GM18519 (cell line): ENCODE data around the gene SMIM36.
"Not testable (repeated sequence)": the region's sequence is repeated elsewhere in the genome, so short reads cannot be mapped to it uniquely, and the experiment has no call there.

Experiments used
- ATAC-seq: cut with Tn5 transposase; IDR thresholded peaks from one replicate; pipeline ENCODE4 v1.9.1; 2021; ENCODE audit warnings: mild to moderate bottlenecking, moderate library complexity; ENCODE audit not compliant: unreplicated experiment, low FRiP score

SMIM36 gene

GRCh38 chr17:55513885-55514590 is 2.8 kb upstream of the SMIM36 start:
- peak; percentile 49 for ATAC-seq

- ATAC-seq, result not testable (repeated sequence)
Observed at GRCh38 chr17:55507669-55508068, 3.6 kb downstream of the SMIM36 start.

- ATAC-seq, result not testable (repeated sequence)
Observed at GRCh38 chr17:55501626-55502025, 9.6 kb downstream of the SMIM36 start.

- ATAC-seq, result no peak
Observed at GRCh38 chr17:55500103-55500502, 11.1 kb downstream of the SMIM36 start.

GRCh38 chr17:55496094-55496881 is 15.0 kb downstream of the SMIM36 start:
- no peak for ATAC-seq

- ATAC-seq, result no peak
Observed at GRCh38 chr17:55495239-55495638, 16.0 kb downstream of the SMIM36 start.

- no peak for ATAC-seq
Observed at GRCh38 chr17:55492781-55493341, 18.4 kb downstream of the SMIM36 start.

GRCh38 chr17:55490376-55490775 is 20.9 kb downstream of the SMIM36 start:
- ATAC-seq, result no peak

- ATAC-seq, result no peak
Observed at GRCh38 chr17:55487695-55488432, 23.4 kb downstream of the SMIM36 start.

GRCh38 chr17:55484575-55484974 is 26.7 kb downstream of the SMIM36 start:
- no peak for ATAC-seq

- no peak for ATAC-seq
Observed at GRCh38 chr17:55482591-55483389, 28.5 kb downstream of the SMIM36 start.

GRCh38 chr17:55480631-55481315 is 30.5 kb downstream of the SMIM36 start:
- ATAC-seq, result no peak

GRCh38 chr17:55479903-55480302 is 31.3 kb downstream of the SMIM36 start:
- no peak for ATAC-seq

- no peak for ATAC-seq
Observed at GRCh38 chr17:55478971-55479370, 32.3 kb downstream of the SMIM36 start.

- ATAC-seq, result no peak
Observed at GRCh38 chr17:55466671-55467070, 44.6 kb downstream of the SMIM36 start.

- not testable (repeated sequence) for ATAC-seq
Observed at GRCh38 chr17:55465771-55466170, 45.5 kb downstream of the SMIM36 start.

GRCh38 chr17:55463600-55463999 is 47.7 kb downstream of the SMIM36 start:
- ATAC-seq, result peak; percentile 90

GRCh38 chr17:55462711-55463110 is 48.5 kb downstream of the SMIM36 start:
- ATAC-seq, result no peak

- ATAC-seq, result no peak
Observed at GRCh38 chr17:55462234-55462633, 49.0 kb downstream of the SMIM36 start.
